PC-9 (cell line): Measurements from ENCODE around the gene TMEM43.

ENCODE experiments used
- CTCF ChIP-seq: fragments of 200-600 bp; sonication (generic); conservative IDR thresholded peaks from 2 replicates; pipeline ENCODE4 v1.6.1; 2017; ENCODE audit warnings: mixed run types, antibody characterized with exemption, mild to moderate bottlenecking, moderate library complexity
- EZH2 ChIP-seq: fragments of 200-600 bp; sonication (generic); IDR thresholded peaks from 2 replicates; pipeline ENCODE4 v1.8.0; 2017; ENCODE audit warnings: antibody characterized with exemption, low read depth

GRCh38 chr3:14119651-14120050 lies 5.2 kb upstream of the TMEM43 start:
- TF ChIP-seq CTCF (no peak), EZH2 (no peak)
